CD4-positive, alpha-beta T cell treated with Interleukin-2 at 100 ng/mL for 4 hours (primary cell): ENCODE results near the gene CHSY3.
"Not testable (repeated sequence)": the region's sequence is repeated elsewhere in the genome, so short reads cannot be mapped to it uniquely, and the experiment has no call there.

ENCODE experiments used
- DNase-seq: peaks from one replicate; pipeline ENCODE4 v3.0.0-alpha.2; 2020; ENCODE audit warnings: low spot score

Gene CHSY3

DNA sequence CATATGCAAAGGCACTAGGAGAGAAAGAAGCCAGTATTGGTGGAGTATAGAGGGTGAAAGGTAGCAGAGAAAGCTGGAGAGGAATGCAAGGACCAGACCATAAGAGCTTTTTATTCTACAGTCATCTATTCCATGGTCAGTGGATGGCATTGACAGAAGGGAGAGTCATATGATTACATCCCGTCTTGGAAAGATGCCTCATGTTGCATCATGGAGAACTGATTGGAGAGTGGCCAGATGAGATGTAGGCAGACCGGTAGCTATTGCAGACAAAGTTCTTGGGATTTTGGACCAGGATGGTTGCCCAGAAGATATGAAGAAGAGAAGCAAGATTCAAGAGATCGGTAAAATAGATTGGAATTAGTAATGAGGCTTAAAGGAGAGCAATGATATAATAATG, 260.7 kb downstream of the CHSY3 start:
- DNase-seq = no peak

DNA sequence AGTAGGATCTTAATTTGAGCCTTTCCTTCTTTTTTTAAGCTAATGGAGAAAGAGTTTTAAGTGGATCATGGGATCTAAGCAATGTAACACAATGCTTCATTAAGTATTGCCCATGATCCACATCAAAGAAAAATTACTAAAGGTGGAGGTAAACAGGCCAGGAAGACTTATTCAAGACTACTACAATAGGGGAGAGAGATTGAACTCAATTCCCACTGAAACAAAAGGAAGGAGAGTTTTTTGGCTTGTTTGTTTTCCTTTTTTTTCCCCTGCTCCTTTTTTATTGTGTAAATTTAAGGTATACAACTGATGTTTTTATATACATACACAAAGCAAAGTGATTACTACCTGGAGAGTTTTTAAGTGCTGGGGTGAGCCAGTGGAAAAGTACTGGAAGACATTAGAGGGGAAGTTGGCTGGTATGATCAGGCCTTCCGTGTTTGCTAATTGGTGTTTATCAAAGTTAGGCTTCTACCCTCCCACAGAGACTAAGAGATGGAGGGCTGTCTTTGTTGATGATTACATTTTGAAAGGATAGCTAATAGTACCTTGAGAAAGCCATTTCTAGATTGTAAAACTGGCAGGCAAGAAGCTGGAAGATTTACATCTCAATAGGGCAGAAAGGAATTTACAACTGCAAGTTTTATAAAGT, 262.7 kb downstream of the CHSY3 start:
- no peak for DNase-seq

DNA sequence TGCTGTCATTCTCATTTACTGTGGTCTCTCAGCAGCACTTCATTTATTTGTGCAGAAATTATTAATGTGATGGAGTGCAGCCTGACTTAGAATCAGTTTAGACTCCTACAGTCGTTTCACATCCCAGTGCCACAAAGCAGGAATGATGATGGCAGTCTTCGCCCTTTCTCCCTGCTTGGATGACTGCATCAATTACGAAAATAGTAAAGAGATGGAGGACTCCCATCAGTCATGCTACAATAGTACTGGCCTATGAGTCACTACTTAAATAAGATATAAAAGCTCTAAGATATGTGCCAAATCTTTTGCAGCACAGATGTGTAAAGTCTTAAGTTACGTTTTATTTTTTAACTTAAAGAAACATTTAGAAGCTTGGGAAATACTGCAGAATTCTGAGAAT, 263.9 kb downstream of the CHSY3 start:
- DNase-seq = no peak

DNA sequence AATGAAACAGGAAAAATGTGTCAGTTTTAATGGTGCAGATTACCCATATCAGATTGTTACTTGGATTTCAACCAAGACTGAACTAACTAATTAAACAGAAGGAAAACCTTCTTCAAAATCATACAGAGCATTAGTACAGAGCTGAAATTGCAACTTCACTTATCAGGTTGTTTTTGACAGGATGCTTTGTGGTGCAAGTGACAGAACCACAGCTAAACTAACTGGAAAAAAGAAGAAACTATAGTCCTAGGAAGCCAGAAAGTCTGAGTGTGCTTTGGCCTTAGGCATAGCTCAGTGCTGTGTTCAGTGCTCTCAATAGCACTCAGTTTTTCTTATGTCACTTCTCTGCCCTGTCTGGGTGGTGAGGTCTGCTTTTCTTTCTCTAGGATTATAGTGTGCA, 267.4 kb downstream of the CHSY3 start:
- DNase-seq = no peak

DNA sequence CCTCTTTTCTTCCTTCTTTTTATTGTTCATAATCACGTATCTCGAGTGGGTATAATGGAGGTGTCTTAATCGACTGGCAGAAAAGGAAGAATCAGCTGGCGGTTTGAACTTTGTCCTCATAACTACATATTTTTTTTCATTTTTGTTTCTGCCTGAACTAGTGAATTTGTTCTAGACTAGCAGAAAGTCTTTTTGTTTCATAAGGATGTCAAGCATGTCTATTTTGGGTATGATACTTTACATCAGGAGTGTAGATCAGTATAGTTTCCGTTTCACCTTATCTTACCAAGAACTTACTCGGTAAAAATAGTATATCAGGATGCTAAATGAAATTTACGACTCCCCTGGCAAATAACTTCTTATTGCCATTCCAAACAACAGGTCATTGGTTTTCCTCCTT, 278.9 kb downstream of the CHSY3 start:
- no peak for DNase-seq

DNA sequence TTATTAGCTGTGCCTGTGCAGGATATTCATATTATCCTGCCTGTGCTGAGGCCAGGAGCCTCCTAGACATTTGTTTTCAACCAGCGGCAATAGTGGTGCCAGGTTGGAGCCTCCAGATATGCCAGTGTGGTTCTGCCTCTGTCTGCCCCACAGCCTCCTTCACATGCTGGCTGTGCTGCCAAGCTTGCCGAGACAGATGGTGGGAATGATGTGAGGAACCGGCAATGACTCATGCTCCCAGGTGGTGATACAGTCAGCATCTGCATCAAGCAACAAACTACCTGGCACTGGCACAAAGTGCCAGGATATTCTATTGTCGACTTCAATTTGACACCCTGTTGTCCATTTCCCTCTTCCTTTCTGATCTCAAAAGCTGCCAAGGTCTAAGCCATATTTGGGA, 285.7 kb downstream of the CHSY3 start:
- no peak for DNase-seq

DNA sequence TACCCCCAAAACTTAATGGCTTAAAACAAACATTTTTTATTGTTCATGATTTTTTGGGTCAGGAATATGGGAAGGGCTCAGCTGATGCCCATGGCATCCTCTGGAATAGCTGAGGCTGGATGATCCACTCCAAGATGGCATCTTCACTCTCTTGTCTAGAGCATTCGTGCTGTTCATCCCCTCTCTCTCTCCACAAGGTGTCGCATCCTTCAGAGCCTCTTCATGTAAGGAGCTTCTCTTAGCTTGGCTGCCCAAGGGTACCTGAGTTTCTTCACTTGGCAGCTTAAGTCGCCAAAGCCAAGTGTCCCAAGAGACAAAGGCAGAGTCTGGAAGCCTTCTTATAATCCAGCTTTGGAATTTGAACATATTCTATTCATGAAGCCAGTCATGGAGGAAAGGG, 294.7 kb downstream of the CHSY3 start:
- no peak for DNase-seq

DNA sequence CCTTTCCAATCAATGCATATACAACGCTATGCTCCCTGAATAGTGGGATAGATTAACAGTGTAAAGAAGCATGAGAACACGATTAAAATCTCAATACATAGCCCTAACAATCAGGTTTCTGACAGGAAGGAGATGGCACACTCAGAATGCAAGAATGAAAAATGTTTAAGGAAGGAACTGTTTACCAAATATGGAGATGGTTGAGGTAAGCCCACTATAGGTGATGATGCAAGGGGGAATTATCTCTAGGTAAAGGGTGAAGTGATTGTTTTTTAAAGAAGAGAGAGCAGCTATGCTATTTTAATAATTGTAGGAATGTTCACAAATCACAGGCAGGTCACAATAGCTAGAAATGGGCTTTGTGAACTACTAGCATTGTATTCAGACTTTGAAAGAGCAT, 302.4 kb downstream of the CHSY3 start:
- DNase-seq = no peak

DNA sequence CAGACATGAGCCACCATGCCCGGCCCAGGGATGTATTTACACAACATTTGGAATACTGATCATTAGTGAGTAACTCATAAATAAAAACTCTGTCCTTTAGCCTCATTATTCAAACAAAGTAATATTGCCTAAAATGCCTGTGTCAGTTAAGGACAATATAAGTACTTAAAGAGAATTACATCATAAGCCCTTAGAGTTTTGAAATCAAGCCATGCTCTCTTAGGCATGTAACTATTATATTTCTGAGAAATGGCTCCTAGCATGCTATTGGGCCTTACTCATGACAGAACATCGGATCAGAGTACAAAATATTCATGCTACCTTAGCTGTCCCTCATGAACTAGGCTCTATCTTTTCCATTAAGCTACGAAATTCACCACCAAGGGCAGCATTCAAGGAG, 309.3 kb downstream of the CHSY3 start:
- no peak for DNase-seq

DNA sequence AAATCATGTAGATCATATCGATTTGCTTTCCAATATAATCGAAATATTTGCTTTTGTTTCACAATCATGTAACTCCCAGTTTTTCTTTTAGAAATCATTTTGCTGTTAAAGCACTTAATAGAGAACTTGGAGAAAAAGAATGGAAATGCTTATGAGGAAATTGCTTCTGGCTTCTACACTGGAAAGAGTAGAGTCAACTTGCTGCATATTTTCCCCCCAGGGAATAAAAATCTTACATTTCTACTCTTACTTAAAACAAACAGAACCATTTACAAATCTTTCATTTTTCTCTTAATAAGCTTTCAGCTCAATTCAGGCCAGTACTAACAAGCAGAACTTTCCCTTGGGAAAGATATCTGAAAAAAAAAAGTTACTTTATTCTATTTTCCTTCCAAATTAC, 312.0 kb downstream of the CHSY3 start:
- no peak for DNase-seq

DNA sequence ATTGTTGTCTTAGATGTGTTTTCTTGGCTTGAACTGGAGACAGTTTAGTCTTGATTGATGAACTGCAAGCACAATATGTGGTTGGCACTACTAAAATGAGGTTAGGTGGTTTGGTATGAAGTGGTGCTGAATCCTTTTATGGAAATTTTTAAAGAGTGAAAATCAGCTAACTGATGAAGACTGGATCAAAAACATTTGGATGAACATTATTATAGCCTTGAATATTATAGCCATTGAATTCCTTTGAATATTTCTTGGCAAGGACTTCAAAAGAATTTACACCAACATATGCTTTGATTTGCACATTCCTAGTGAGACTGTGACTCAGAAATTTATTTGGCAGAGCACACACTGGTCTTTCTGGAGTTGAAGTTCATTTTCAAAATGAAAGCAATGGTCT, 318.3 kb downstream of the CHSY3 start:
- no peak for DNase-seq

DNA sequence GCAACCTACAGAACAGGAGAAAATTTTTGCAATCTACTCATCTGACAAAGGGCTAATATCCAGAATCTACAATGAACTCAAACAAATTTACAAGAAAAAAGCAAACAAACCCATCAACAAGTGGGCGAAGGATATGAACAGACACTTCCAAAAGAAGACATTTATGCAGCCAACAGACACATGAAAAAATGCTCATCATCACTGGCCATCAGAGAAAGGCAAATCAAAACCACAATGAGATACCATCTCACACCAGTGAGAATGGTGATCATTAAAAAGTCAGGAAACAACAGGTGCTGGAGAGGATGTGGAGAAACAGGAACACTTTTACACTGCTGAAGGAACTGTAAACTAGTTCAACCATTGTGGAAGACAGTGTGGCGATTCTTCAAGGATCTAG, 322.3 kb downstream of the CHSY3 start:
- DNase-seq = not testable (repeated sequence)

DNA sequence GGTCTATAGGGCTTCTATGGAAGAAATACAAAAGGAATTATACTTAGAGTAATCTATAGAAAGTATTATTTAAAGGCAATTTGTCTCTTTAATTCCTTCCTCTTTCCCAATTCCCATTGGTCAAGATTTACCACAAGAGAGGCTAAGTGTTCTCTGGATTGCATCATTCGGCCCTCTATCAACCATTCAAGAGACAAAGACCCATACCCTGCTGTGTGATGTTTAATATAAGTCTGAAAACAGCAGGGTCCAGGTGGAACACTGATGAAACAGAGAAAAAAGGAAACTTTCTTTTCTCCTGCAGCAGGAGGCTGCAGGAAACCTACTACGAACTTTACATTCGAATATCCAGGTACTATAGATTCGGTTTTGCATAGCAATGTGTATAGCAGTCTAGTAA, 323.4 kb downstream of the CHSY3 start:
- DNase-seq = no peak

DNA sequence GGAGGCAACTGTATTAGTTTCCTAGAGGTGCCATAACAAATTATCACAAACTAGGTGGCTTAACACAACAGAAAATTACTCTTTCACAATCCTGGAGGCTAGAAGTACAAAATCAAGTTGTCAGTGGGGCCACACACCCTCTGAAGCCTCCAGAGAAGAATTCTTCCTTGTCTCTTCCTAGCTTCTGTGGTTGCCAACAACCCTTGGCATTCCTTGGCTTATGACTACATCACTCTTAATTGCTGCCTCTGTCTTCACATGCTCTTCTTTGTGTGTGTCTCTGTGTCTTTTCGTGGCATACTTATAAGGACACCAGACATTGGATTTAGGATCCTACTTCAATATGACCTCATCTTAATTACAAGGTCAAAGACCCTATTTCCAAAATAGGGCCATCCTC, 327.5 kb downstream of the CHSY3 start:
- DNase-seq = no peak

DNA sequence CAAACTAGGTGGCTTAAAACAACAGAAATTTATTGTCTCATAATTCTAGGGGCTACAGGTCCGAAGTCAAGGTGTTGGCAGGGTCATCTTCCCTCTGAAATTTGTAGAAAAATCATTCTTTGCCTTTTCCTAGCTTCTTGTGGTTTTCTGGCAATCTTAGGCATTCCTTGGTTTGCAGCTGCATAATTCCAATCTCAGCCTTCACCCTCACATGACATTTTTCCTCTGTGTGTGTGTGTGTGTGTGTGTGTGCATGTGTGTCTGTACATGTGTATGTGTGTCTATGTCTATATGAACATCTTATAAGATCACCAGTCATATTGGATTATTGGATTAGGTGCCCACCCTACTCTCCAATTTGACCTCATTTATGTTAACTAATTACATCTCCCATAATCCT, 330.6 kb downstream of the CHSY3 start:
- DNase-seq = no peak
